HL-60 (cell line): ENCODE results near the gene PGRMC1.

Source experiments
- CTCF ChIP-seq: IDR thresholded peaks from one replicate; pipeline ENCODE4 v1.5.1; 2011; ENCODE audit warnings: low read length, control low read depth, inconsistent platforms; ENCODE audit not compliant: insufficient read depth
- GABPA ChIP-seq: IDR thresholded peaks from 2 replicates; pipeline ENCODE4 v1.6.1; 2012; ENCODE audit warnings: low read depth
- POLR2AphosphoS5 ChIP-seq: IDR thresholded peaks from 2 replicates; pipeline ENCODE4 v1.6.1; 2012; ENCODE audit warnings: low read depth
- REST ChIP-seq: IDR thresholded peaks from 2 replicates; pipeline ENCODE4 v1.6.1; 2012; ENCODE audit warnings: low read depth; ENCODE audit not compliant: insufficient replicate concordance
- SPI1 ChIP-seq: IDR thresholded peaks from 2 replicates; pipeline ENCODE4 v1.6.1; 2012; ENCODE audit warnings: low read depth, mild to moderate bottlenecking, borderline replicate concordance

GRCh38 chrX:119231936-119232445, 4.1 kb upstream of the PGRMC1 start:
- no peak for TF ChIP-seq CTCF
- TF ChIP-seq REST: no peak
- TF ChIP-seq POLR2AphosphoS5: no peak
- no peak for TF ChIP-seq GABPA
- TF ChIP-seq SPI1: no peak
